Measurements from ENCODE around the gene NHLRC4. TPM values are rescaled to one million over a fixed set of nuclear protein-coding genes. Genes with fewer than 3 reads are reported as not detected.
A peak's percentile ranks its signal among the peaks of the same experiment; 100 is the strongest.

NHLRC4 gene
- total RNA-seq, 4 donors from 2014 or later, result 0.09 to 0.95 (median 0.59) TPM; not detected in 1

GRCh38 chr16:585351-585750, 18.5 kb downstream of the NHLRC4 start:
- WGBS, 2 donors, result 10% methylated on average over 6 of the region's 10 CpGs; no CpG with 5 or more reads in 1 of the 2 donors
- intact Hi-C loops (cut with DNase I), result loop anchor here (10.0 kb wide), 1 partner anchor 79 kb away; the partner anchor contains the start of gene RHOT2
- H3K9me3 ChIP-seq, result no peaks in the 10 kb centered on the region
- peaks cover 21 to 46% (median 24%) of the 10 kb centered on the region in 3 donors for H3K4me1 ChIP-seq
- H3K27ac ChIP-seq, result no peak overlapping the region
- no peak for DNase-seq
- H3K4me3 ChIP-seq, result no peak overlapping the region
- peaks cover 0 to 6% (median 0%) of the 10 kb centered on the region in 4 donors for H3K27me3 ChIP-seq
- TF ChIP-seq POLR2A (IDR thresholded peaks at IDR 0.05) (no peak), CTCF (IDR thresholded peaks at IDR 0.05) (no peak)
- peaks cover 0 to 6% (median 0%) of the 10 kb centered on the region in 3 donors for H3K36me3 ChIP-seq

DNA sequence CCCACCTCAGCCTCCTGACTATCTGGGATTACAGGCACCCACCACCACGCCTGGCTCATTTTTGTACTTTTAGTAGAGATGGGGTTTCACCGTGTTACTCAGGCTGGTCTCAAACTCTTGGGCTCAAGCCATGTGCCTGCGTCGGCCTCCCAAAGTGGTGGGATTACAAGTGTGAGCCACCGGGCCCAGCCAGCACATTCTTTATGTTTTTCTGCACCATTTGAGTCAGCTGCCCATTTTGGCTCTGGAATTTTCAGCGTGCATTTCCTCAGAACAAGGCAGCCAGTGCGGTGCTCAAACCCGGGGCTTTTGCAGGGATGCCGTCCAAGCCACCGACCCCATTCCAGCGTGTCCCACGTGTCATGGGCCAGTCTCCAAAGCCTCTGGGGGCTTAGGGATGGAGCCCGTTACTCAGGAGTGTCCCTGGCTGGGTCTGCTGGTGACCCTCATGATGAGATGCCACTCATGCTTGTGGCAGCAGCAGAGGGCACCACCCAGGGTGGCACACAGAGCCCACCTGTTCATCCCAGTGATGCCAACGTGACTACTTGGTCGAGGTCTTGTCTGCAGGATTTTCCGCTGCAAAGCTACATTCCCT, 19.3 kb downstream of the NHLRC4 start:
- Histone ChIP-seq H3K36me3 (no peaks in the 10 kb centered on the region), H3K27ac (no peak overlapping the region), H3K4me3 (no peak overlapping the region), H3K27me3 (peaks cover 0 to 6% (median 0%) of the 10 kb centered on the region in 4 donors), H3K4me1 (peaks cover 28 to 54% (median 30%) of the 10 kb centered on the region in 3 donors), H3K9me3 (no peaks in the 10 kb centered on the region)
- no peak for DNase-seq
- no peak for TF ChIP-seq POLR2A (IDR thresholded peaks at IDR 0.05)
- no peak for TF ChIP-seq CTCF (IDR thresholded peaks at IDR 0.05)
- intact Hi-C loops (cut with DNase I), result loop anchor here (10.0 kb wide), 1 partner anchor 79 kb away; the partner anchor contains the start of gene RHOT2
- WGBS, 2 donors, result 25 to 32% methylated on average over 7 to 11 of the region's 16 CpGs

DNA sequence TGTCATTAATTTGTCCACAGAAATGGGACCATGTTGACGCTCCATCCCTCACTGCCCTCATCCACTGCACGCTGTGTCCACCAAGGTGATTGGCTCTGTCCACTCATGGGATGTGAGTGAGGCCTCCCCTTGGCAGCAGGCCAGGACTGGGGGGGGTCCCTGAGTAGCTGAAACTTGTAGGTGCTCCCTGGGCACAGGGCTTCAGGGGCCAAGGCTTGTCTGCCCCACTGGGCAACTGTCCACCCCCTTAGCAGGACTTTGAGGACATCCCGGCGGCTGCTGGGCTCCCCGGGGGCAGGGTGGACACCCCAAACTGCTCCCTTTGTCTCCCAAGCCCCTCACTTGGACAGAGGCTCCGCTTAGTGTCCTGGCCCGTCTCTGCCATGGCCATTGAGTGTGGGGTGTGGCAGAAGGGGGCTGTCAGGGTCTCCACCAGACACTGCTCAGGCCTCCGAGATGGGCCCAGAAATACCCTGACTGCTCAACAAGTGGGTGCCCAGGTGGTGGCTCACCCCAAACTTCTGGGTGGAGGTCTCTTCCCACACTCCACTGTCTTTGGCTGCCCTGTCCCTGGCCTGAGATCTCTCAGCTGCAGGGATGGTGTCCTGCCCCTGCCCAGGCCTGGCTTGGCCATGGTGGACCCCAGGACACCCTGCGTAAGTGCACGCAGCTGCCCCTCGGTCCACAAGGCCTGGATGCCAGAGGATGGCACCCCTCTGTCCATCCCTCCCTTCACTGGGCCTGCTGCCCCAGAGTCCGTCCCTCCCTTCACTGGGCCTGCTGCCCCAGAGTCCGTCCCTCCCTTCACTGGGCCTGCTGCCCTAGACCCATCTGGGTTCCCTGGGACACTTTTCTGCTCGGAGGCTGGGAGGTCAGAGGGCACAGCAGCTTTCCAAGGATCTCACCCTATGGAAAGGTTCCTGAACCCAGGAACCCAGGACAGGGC, 20.1 kb downstream of the NHLRC4 start:
- peaks cover 0 to 6% (median 0%) of the 10 kb centered on the region in 4 donors for H3K27me3 ChIP-seq
- TF ChIP-seq POLR2A (IDR thresholded peaks at IDR 0.05) (no peak), CTCF (IDR thresholded peaks at IDR 0.05) (no peak)
- H3K4me1 ChIP-seq, result peaks cover 36 to 62% (median 36%) of the 10 kb centered on the region in 3 donors
- no peak overlapping the region for H3K4me3 ChIP-seq
- H3K36me3 ChIP-seq, result no peaks in the 10 kb centered on the region
- DNase-seq, result no peak
- no peaks in the 10 kb centered on the region for H3K9me3 ChIP-seq
- WGBS, 2 donors, result 48 to 83% methylated on average over 2 to 3 of the region's 14 CpGs
- intact Hi-C loops (cut with DNase I), result loop anchor here (10.0 kb wide), 1 partner anchor 78 kb away; the partner anchor contains the start of gene RHOT2
- peak overlapping the region in 1 of 4 donors; percentile 16 for H3K27ac ChIP-seq

DNA sequence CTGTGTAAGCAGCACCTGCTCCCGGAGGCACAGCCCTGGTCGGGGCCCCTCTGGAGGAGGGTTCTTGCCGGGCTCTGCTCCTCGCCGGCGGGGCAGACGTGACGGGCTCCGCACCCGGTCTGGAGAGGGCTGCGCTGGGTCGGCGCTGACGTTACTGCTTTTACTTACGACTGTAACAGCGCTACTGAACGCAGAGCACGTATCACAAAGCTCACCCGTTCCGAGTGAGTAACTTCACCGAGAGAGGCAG, 21.8 kb downstream of the NHLRC4 start:
- H3K36me3 ChIP-seq, result no peaks in the 10 kb centered on the region
- no peak for DNase-seq
- WGBS, 2 donors, result 3% methylated on average over 21 of the region's 21 CpGs; no CpG with 5 or more reads in 1 of the 2 donors
- intact Hi-C loops (cut with DNase I), result loop anchor here (10.0 kb wide), 1 partner anchor 76 kb away; the partner anchor contains the start of gene RHOT2
- H3K27ac ChIP-seq, result peak overlapping the region; percentile 95 to 99 (median 98)
- peaks cover 47 to 76% (median 51%) of the 10 kb centered on the region in 3 donors for H3K4me1 ChIP-seq
- no peaks in the 10 kb centered on the region for H3K9me3 ChIP-seq
- peak overlapping the region; percentile 71 to 92 (median 80) for H3K4me3 ChIP-seq
- TF ChIP-seq POLR2A (IDR thresholded peaks at IDR 0.05) (no peak), CTCF (IDR thresholded peaks at IDR 0.05) (no peak)
- peaks cover 0 to 6% (median 0%) of the 10 kb centered on the region in 4 donors for H3K27me3 ChIP-seq
